ENCODE results near the gene PRKACB. TPM values are rescaled to one million over a fixed set of nuclear protein-coding genes. Genes with fewer than 3 reads are reported as not detected.
"Not testable (repeated sequence)": the region's sequence is repeated elsewhere in the genome, so short reads cannot be mapped to it uniquely, and the experiment has no call there.

The PRKACB gene
- total RNA-seq, 1 donor: 72.7 TPM

DNA sequence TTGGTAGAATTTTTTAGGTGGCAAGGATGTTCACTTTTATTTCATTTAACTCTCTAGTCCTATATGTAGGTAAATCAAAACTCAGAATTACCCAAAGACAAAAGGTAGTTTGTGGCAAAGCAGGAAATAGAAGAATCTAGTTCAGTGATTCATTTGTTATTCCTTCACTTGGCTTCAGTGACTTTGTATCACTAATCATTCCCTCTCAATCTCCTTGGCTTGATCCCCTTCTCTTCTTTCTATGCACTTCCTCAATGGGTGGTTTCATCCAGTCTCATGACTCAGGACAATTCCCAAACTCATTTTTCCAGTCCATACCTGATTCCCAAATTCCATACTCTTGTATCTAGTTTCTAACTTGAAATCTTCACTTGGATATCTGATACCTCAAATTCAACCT, 64.9 kb downstream of the PRKACB start:
- no peak for DNase-seq (ENCODE audit: low read depth in 2 of 3, low spot score in 2 of 3)

DNA sequence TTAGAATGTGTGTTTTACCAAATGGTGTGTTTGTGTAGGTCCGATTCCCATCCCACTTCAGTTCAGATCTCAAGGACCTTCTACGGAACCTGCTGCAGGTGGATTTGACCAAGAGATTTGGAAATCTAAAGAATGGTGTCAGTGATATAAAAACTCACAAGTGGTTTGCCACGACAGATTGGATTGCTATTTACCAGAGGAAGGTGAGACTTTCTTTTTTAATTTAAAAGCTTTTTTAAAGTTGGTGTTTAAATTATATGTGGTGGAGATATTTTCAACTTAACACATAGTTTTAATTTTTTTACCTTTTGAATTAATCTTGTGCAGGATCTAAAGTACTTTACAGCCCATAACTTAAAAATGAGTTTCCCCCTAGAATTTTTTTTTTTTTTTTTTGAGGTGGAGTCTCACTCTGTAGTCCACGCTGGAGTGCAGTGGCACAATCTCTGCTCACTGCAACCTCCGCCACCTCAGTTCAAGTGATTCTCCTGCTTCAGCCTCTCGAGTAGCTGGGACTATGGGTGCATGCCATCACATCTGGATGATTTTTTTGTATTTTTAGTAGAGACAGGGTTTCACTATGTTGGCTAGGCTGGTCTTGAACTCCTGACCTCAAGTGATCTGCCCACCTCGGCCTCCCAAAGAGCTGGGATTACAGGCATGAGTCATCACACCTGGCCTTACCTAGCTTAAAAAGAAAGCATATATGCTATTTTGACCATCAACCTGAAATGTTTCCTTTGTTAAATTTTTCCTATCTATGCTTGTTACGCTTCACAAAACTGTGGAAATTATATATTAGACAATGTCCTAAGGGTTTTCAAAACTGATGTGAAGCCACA, 70.3 kb downstream of the PRKACB start:
- DNase-seq (ENCODE audit: low read depth in 2 of 3, low spot score in 2 of 3): no peak

DNA sequence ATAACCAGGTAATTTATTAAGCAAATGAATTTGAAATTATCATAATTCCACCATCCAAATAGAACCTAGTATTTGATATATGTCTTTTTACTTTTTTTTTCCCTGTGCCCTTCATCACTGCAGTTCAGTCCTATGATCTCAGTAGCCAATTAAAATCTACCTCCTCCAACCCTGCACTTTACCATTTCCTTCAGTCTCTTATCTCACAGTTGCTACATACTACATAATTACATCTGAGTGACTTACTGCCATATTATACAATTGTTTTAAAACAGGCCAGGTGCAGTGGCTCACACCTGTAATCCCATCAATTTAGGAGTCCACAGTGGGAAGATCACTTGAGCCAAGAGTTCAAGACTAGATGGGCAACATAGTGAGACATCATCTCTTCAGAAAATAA, 73.2 kb downstream of the PRKACB start:
- no peak for DNase-seq (ENCODE audit: low read depth in 2 of 3, low spot score in 2 of 3)

GRCh38 chr1:84223751-84224432, 79.8 kb downstream of the PRKACB start:
- no peak for DNase-seq (ENCODE audit: low read depth in 2 of 3, low spot score in 2 of 3)

DNA sequence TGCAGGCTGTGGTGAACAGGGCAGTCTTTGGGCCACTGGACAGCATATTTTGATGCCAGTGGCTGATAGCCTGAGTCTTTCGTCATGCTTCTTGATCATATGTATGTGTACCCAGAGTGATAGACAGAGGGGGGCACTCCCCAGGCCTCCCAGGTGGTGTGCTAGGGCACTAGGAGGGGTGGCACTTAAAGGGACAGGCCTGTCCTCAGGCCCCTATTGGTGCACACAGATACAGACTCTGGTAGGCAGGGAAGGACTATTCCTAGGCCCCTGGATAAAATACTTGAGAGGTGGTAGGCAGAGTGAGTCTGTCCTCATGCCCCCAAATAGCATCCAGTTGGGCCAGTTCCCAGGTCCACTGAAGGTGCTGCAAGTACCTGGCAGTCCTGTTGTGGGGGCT, 80.8 kb downstream of the PRKACB start:
- DNase-seq (ENCODE audit: low read depth in 2 of 3, low spot score in 2 of 3): no peak

DNA sequence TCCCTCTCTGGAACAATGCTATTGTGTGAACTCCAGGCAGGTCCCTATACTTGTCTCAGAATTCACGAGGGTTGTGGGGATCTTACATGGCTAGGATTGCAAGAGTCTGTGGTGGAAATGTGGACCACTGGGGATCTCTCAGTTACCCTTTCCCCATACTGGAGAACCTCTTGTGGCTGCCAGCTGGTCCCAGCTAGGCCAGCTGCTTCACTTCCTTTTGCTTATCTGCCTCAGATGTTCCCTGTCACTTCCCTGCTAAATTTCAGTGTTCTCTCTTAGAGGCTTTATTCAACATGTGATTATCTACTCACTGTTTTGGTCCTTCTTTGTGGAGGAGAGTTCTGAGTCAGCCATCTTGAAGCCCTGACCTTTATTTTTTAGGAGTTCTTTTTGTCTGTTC, 81.6 kb downstream of the PRKACB start:
- peak in 1 of 3 donors; percentile 73 for DNase-seq (ENCODE audit: low read depth in 2 of 3, low spot score in 2 of 3)

- DNase-seq (ENCODE audit: low read depth in 2 of 3, low spot score in 2 of 3): not testable (repeated sequence)
Measured at GRCh38 chr1:84232676-84233075, 88.6 kb downstream of the PRKACB start.

DNA sequence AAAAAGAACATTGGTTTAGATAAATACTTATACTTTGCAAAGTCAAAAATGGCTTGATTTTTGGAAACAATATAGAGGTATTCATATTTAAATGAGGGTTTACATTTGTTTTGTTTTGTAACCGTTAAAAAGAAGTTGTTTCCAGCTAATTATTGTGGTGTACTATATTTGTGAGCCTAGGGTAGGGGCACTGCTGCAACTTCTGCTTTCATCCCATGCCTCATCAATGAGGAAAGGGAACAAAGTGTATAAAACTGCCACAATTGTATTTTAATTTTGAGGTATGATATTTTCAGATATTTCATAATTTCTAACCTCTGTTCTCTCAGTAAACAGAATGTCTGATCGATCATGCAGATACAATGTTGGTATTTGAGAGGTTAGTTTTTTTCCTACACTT, 92.2 kb downstream of the PRKACB start:
- DNase-seq (ENCODE audit: low read depth in 2 of 3, low spot score in 2 of 3): peak in 1 of 3 donors; percentile 7

- DNase-seq (ENCODE audit: low read depth in 2 of 3, low spot score in 2 of 3): peak in 1 of 3 donors; percentile 29
Measured at GRCh38 chr1:84242641-84243040, 98.6 kb downstream of the PRKACB start.

GRCh38 chr1:84245563-84245962, 101.5 kb downstream of the PRKACB start:
- peak in 2 of 3 donors; percentile 71 to 96 for DNase-seq (ENCODE audit: low read depth in 2 of 3, low spot score in 2 of 3)

- DNase-seq (ENCODE audit: low read depth in 2 of 3, low spot score in 2 of 3): peak in 2 of 3 donors; percentile 29 to 85
Measured at GRCh38 chr1:84246213-84246612, 102.1 kb downstream of the PRKACB start.

- no peak for DNase-seq (ENCODE audit: low read depth in 2 of 3, low spot score in 2 of 3)
Measured at GRCh38 chr1:84247425-84248220, 103.6 kb downstream of the PRKACB start.

DNA sequence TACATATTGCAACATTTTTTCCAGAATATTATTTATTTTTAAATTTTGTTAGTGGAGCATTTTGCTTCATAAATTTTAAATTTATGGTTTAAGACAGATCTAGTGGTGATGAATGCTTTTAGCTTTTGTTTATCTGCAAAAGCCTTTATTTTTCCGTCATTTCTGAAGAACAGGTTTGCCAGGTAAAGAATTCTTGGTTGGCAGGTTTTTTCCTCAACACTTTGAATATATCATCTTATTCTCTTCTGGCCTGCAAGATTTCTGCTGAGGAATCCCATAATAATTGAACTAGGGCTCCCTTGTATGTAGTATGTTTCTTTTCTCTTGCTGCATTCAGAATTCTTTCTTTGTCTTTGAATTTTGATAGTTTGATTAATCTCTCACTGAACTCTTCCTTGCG, 106.6 kb downstream of the PRKACB start:
- DNase-seq (ENCODE audit: low read depth in 2 of 3, low spot score in 2 of 3): no peak

DNA sequence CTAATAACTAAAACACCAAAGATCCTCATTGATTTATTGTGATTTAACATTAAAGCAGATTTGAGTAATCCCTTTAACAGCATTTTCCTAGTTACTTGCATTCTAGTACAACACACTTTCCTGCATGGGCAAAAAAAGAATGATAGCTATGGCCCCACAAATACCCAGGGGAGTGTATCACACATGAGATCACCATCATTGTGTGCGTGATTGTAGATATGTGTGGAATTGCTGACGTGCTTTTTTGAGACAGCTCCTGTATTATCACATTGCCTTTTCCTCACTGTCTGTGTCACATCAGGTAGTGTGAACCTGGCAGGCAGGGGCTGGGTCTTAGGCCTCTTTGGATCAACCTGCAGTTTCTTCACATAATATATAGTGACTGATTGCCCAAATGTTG, 109.0 kb downstream of the PRKACB start:
- no peak for DNase-seq (ENCODE audit: low read depth in 2 of 3, low spot score in 2 of 3)

GRCh38 chr1:84253891-84254290, 109.8 kb downstream of the PRKACB start:
- DNase-seq (ENCODE audit: low read depth in 2 of 3, low spot score in 2 of 3): no peak

- DNase-seq (ENCODE audit: low read depth in 2 of 3, low spot score in 2 of 3): no peak
Measured at GRCh38 chr1:84254703-84255238, 110.7 kb downstream of the PRKACB start.

- DNase-seq (ENCODE audit: low read depth in 2 of 3, low spot score in 2 of 3): no peak
Measured at GRCh38 chr1:84255582-84255981, 111.5 kb downstream of the PRKACB start.

- DNase-seq (ENCODE audit: low read depth in 2 of 3, low spot score in 2 of 3): no peak
Measured at GRCh38 chr1:84257617-84258016, 113.5 kb downstream of the PRKACB start.

- no peak for DNase-seq (ENCODE audit: low read depth in 2 of 3, low spot score in 2 of 3)
Measured at GRCh38 chr1:84259376-84259775, 115.3 kb downstream of the PRKACB start.

DNA sequence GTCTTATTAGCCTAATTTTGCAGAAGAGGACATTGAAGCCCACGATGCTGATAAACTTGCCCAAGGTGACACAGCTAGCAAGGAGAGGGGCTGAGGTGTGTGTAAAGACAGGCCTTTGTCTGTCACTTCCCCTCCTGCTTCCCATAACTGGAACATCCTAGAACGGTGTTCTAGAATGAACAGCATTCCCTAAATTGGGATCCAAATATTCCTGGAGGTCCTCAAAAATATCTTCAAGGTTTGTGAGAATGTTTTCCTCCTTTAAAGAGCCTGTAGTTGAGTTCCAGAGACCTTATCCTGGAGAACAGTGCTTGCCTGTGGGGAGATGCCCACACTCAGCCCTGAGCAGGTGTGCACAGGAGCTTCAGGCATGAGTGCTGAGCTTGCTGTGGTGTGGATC, 115.9 kb downstream of the PRKACB start:
- DNase-seq (ENCODE audit: low read depth in 2 of 3, low spot score in 2 of 3): no peak
